ENCODE measurements around the gene KRTAP6-1.

The KRTAP6-1 gene

GRCh38 chr21:30567617-30568016 lies 46.1 kb downstream of the KRTAP6-1 start:
- no peak for DNase-seq

- no peak for DNase-seq
These were observed 50.1 kb downstream of the KRTAP6-1 start for GRCh38 chr21:30563630-30564029.
